Left lobe of liver (tissue), 2 donors: Measurements from ENCODE around the gene CAMK2D. TPM values are rescaled to one million over a fixed set of nuclear protein-coding genes. Genes with fewer than 3 reads are reported as not detected.

ENCODE experiments used
- ATAC-seq: fragments of 200-7000 bp; cut with Tn5 transposase; one replicate; pipeline ENCODE4 v1.9.1; 2020; ENCODE audit warnings: mild to moderate bottlenecking, moderate library complexity
- DNase-seq: peaks from one replicate; pipeline ENCODE4 v3.0.0-alpha.2; 2020; ENCODE audit warnings: low spot score
- total RNA-seq: library from RNA; stranded (reverse); gene quantifications from one replicate; pipeline ENCODE4 v1.2.1, GENCODE V29; 2021
- donor health status: DM: no; HTN: no; CAD: no; lungs with moderate emphysema.
- donor health status: DM: no; HTN: yes; CAD: no.

CAMK2D gene
- total RNA-seq, 1 donor from 2014 or later = 19.3 TPM

GRCh38 chr4:113452152-113452551 is 309.4 kb downstream of the CAMK2D start:
- ATAC-seq (no peak), DNase-seq (no peak)

- ATAC-seq (peak; percentile 34), DNase-seq (no peak)
Measured at GRCh38 chr4:113450295-113451080, 311.1 kb downstream of the CAMK2D start.

DNA sequence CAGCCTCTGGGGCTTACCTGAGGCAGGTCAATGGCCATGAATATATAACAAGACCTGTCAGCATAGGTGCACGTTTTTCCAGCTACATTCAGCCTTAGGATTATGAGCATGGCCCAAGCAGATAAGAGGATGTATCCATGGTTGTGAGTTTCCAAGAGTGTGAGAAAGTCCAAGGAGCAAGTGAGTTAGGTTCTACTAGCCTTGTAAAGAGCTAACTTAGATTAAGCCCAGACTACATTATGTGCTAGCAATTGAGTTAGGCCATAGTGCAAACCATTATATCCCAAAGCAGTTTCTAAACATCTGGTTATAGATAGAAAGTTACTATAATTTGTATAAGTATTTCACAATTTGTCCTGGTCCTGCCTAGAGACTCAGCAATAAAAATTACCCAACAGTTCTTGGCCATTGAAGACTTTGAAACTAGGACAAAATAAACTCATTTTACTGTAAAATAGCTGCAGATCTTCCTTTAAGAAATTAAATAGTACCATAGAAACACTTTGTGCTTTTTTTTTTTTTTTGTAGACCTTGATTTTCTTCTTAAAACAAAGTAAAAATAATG is 312.0 kb downstream of the CAMK2D start:
- DNase-seq (no peak), ATAC-seq (peak; percentile 64)

DNA sequence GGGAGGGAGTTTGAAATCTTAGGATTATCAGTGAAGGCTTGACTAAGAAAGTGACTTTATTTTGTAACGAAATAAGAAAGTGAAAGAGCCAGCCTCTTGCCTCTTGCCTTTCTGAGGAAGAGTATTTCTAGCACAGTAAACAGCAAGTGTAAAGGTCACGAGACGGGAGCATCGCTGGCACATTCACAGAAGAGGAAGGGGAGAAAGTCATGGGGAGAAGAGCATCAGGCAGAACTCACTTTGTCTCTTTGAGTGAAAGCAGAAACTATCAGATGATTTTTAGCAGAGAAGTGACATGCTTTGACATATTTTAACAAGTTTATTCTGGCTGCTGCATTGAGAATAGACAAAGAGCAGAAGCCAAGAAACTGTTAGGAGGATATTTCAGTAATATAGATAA is 313.8 kb downstream of the CAMK2D start:
- no peak for DNase-seq

GRCh38 chr4:113447061-113447460 is 314.5 kb downstream of the CAMK2D start:
- DNase-seq = no peak
- no peak for ATAC-seq

More for the DNA sequence above, 313.8 kb downstream of the CAMK2D start:
- ATAC-seq = peak; percentile 45

DNA sequence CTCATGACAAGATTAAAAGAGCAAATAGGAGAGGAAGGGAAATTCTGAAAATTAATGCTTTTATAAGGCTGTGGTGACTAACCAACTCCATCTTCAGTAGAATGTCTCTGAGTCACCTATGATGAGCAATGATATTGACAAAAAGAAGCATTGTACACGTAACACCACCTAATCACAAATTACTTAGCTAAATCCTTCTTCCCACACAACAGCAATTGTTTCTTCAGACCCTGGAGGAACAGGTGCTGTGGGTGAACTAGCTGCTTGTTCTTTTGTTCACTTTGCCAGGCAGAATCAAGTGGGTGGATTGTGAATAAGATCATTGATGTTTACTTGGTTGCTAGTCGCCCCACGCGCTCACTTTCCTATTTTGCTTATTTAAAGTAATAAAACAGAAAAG is 315.5 kb downstream of the CAMK2D start:
- ATAC-seq (no peak), DNase-seq (no peak)

GRCh38 chr4:113445286-113445685 is 316.3 kb downstream of the CAMK2D start:
- no peak for DNase-seq
- ATAC-seq = no peak

DNA sequence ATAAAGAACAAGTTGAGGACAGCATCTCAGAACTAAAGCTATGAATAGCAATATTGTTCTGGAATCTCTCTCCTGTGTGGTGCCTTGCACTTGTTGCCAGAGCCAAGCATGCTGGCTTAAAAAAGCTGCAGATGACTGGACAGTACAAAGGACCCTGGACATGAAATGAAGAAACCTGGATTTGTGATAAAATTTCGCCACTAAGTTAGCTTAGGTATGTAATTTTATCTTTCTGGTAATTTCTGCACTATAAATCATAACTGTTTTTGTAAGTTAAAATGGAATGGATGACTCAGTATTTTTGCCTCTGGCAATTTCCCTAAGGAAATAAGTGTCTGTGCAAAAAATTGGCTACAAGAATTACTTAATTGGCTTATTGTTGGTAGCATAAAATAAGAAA is 317.2 kb downstream of the CAMK2D start:
- no peak for DNase-seq
- ATAC-seq = no peak

GRCh38 chr4:113442826-113443225 is 318.7 kb downstream of the CAMK2D start:
- ATAC-seq (no peak), DNase-seq (no peak)

GRCh38 chr4:113440371-113440770 is 321.2 kb downstream of the CAMK2D start:
- ATAC-seq (no peak), DNase-seq (no peak)

GRCh38 chr4:113438596-113438995 is 322.9 kb downstream of the CAMK2D start:
- ATAC-seq (no peak), DNase-seq (no peak)

DNA sequence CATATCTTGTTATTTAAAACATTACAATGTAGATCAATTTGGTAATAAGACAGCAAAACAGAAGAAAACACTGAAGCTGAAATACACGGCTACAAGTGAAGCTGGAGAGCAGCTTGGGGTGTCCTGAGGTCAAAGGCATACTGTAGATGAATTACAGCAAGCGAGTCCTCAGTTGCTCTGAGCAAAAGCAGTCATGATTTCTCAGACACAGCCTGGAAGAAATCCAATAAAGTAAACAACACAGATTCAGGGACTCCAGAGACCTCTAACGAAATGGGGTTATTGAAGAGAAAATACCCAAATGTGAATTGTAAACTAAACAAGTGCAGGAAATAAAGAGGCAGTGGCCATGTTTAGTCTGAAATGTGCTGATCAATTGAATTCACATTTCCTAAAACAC is 324.4 kb downstream of the CAMK2D start:
- DNase-seq (no peak), ATAC-seq (peak; percentile 23)

DNA sequence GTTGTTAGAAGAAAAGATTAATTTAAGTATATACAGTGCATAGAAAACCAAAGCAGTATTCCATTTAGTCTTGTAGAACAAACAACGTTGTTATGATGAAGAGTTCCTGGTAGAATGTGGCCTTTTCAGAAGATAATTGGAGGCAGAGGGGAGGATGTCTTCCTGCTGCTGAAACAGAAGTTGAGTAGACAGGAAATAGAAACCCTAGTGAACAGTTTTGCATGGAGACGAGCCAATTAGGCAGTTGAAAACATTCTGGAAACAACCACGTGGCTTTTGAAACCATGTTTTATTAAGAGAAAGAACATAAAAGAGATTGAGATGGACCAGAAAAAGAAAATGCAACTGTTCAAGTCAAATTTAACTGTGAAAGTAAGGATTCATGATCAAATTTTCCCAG is 325.2 kb downstream of the CAMK2D start:
- DNase-seq (no peak), ATAC-seq (peak; percentile 11)

GRCh38 chr4:113435893-113436292 is 325.6 kb downstream of the CAMK2D start:
- DNase-seq (no peak), ATAC-seq (no peak)

- no peak for DNase-seq
Measured at GRCh38 chr4:113434247-113434587, 327.3 kb downstream of the CAMK2D start.

GRCh38 chr4:113433536-113434246 is 327.8 kb downstream of the CAMK2D start:
- no peak for DNase-seq
- no peak for ATAC-seq

More at GRCh38 chr4:113434247-113434587, 327.3 kb downstream of the CAMK2D start:
- ATAC-seq = peak; percentile 53

- no peak for DNase-seq
- ATAC-seq = no peak
Measured at GRCh38 chr4:113433116-113433515, 328.4 kb downstream of the CAMK2D start.

DNA sequence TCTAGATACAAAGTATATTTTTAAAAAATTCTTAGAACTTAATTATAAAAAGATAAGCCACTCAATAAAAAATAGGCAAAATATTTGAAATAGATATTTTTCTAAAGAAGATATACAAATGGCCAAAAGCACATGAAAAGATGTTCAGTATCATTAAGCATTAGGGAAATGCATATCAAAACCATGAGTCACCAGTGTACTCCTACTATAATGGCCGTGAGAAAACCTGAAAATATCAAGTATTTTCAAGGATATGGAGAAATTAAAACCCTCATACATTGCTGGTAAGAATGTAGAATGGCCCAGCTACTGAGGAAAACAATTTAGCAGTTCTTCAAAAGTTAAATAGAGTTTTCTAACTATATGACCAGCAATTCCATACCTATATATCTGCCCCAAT is 337.9 kb downstream of the CAMK2D start:
- no peak for DNase-seq
- ATAC-seq = no peak

DNA sequence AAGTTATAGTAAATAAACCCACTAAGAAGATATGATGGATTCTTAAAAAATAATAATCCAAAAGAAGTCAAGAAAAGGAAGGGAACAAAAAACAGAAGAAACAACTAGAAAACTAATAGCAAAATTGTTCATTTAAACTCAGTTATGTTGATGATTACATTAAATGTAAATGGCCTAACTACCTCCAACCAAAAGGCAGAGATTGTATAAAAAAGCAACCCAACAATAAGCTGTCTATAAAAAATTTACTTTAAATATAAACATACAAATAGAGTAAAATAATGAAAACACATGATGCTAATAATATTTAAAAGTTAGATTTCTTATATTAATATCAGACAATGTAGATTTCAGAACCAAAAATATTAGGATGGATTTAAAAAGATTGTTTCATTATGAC is 340.6 kb downstream of the CAMK2D start:
- no peak for DNase-seq
- ATAC-seq = no peak

GRCh38 chr4:113419631-113420030 is 341.9 kb downstream of the CAMK2D start:
- ATAC-seq (no peak), DNase-seq (no peak)

DNA sequence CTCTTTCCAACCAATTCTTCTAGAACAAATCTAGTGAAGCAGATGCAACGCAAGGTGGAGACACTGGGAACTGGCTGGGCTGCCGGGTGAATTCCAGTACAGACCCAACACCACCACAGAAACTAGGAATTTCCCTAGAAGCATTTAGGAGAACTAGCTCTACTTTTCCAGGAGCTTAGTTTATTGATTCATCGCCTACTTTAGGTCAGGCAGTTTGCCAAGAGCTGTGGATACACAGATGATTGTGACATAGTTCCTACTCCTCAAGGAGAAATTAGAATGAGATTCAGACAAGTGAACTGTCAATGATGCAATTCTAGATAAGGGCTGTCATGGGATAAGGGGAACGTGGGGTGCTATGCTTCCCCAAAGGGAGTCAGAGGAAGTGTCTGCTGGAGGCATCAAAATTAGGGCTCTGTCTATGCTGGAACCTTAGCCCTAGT is 350.0 kb downstream of the CAMK2D start:
- DNase-seq (no peak), ATAC-seq (peak; percentile 28)

GRCh38 chr4:113410686-113411085 is 350.9 kb downstream of the CAMK2D start:
- ATAC-seq (no peak), DNase-seq (no peak)
